HepG2 (cell line): ENCODE data around the gene ANO4. TPM values are rescaled to one million over a fixed set of nuclear protein-coding genes. Genes with fewer than 3 reads are reported as not detected.
A peak's percentile ranks its signal among the peaks of the same experiment; 100 is the strongest.

Experiments used
- ATAC-seq: fragments of 200-7000 bp; cut with Tn5 transposase; 3 replicates; pipeline ENCODE4 v1.9.1; 2020; ENCODE audit warnings: mild to moderate bottlenecking, moderate library complexity
- BruUV-seq: library from RNA; stranded (reverse); fragments of 400-500 nt; replicated peaks from 2 replicates; lab custom pipeline; 2021; lab: Mats Ljungman, UMichigan
- CTCF ChIA-PET: fragments of 300-600 bp; formaldehyde crosslinking; extraction: SDS; loops from one replicate; lab custom pipeline; 2021; ENCODE audit warnings: low total read pairs, inconsistent platforms, low intra/inter-chr PET ratio; lab: Yijun Ruan, JAX
- POLR2A ChIA-PET: fragments of 350-600 bp; sonication (Branson Sonifier 250); formaldehyde crosslinking; loops from one replicate; lab custom pipeline; 2020; ENCODE audit warnings: antibody characterized with exemption, inconsistent platforms; lab: Yijun Ruan, JAX
- DNase-seq: peaks from one replicate; pipeline ENCODE4 v3.0.0-alpha.2; 2015; ENCODE audit warnings: low spot score
- FAIRE-seq: peaks from 3 replicates; lab custom pipeline; 2011; peaks lifted over from hg19 to GRCh38; lab: Jason Lieb, UNC
- H2AFZ ChIP-seq: one replicate; pipeline ENCODE4 v1.6.1; 2011; ENCODE audit warnings: low read length, inconsistent platforms
- H3K27ac ChIP-seq: fragments of 300-600 bp; 3 replicates; pipeline ENCODE4 v1.8.0; 2011; ENCODE audit warnings: mixed run types, mild to moderate bottlenecking, mixed read lengths, low read length, inconsistent platforms; ENCODE audit not compliant: insufficient read depth; ENCODE audit errors: extremely low read length
- H3K27me3 ChIP-seq, 2 experiments: fragments of 200-600 bp in 1 of 2; 2 replicates in 1 of 2; 3 replicates in 1 of 2; pipeline versions ENCODE4 v1.6.0 to v1.8.0; 2011; ENCODE audit warnings: low read length in 2 of 2, mild to moderate bottlenecking in 2 of 2, moderate library complexity in 2 of 2, inconsistent platforms in 1 of 2; ENCODE audit not compliant: insufficient read depth in 2 of 2, control insufficient read depth in 1 of 2
- H3K36me3 ChIP-seq, 2 experiments: fragments of 200-600 bp in 1 of 2; replicated peaks in 1 of 2; 2 replicates in 1 of 2; 3 replicates in 1 of 2; pipeline versions ENCODE4 v1.5.1 to v1.8.0; 2011; ENCODE audit warnings: low read length in 2 of 2, inconsistent platforms in 1 of 2; ENCODE audit not compliant: insufficient read depth in 2 of 2, control insufficient read depth in 1 of 2
- H3K4me1 ChIP-seq: 2 replicates; pipeline ENCODE4 v1.5.1; 2012; ENCODE audit warnings: low read length, inconsistent platforms; ENCODE audit not compliant: insufficient read depth
- H3K4me2 ChIP-seq: 2 replicates; pipeline ENCODE4 v1.6.0; 2011; ENCODE audit warnings: low read depth, low read length, inconsistent platforms
- H3K4me3 ChIP-seq, 3 experiments: fragments of 200-600 bp in 1 of 3; sonication (generic), shearing (Covaris generic) in 1 of 3; replicated peaks in 1 of 3; 2 replicates each; pipeline ENCODE4 v1.5.1; 2011 to 2016; ENCODE audit warnings: low read length in 3 of 3, inconsistent platforms in 2 of 3, low read depth in 2 of 3, mild to moderate bottlenecking in 2 of 3, control low read depth in 1 of 3, mixed read lengths in 1 of 3; ENCODE audit not compliant: insufficient read depth in 1 of 3
- H3K79me2 ChIP-seq: one replicate; pipeline ENCODE4 v1.6.1; 2011; ENCODE audit warnings: low read length, inconsistent platforms; ENCODE audit not compliant: insufficient read depth
- H3K9ac ChIP-seq: 2 replicates; pipeline ENCODE4 v1.6.0; 2011; ENCODE audit warnings: mild to moderate bottlenecking, low read depth, low read length, inconsistent platforms; ENCODE audit not compliant: insufficient read depth
- H3K9me3 ChIP-seq: 2 replicates; pipeline ENCODE4 v1.5.1; 2012; ENCODE audit warnings: mild to moderate bottlenecking, low read length
- H4K20me1 ChIP-seq: 2 replicates; pipeline ENCODE4 v1.6.0; 2011; ENCODE audit warnings: inconsistent platforms, mild to moderate bottlenecking, low read length, moderate library complexity; ENCODE audit not compliant: insufficient read depth
- DRAP1 ChIP-seq: IDR thresholded peaks from 2 replicates; pipeline ENCODE4 v1.6.1; 2016; ENCODE audit warnings: missing genetic modification reagents, missing compliant biosample characterization
- ELF4 ChIP-seq: sonication (generic); formaldehyde crosslinking; IDR thresholded peaks from 2 replicates; pipeline ENCODE4 v1.5.0; 2020; ENCODE audit warnings: missing genetic modification reagents, mild to moderate bottlenecking, moderate library complexity, borderline replicate concordance
- FOSL2 ChIP-seq: sonication (generic); formaldehyde crosslinking; IDR thresholded peaks from 2 replicates; pipeline ENCODE4 v1.4.0; 2020; ENCODE audit warnings: missing genetic modification reagents
- GPN1 ChIP-seq: sonication (generic); formaldehyde crosslinking; IDR thresholded peaks from 2 replicates; pipeline ENCODE4 v1.5.1; 2020; ENCODE audit warnings: missing genetic modification reagents, borderline replicate concordance
- HCFC1 ChIP-seq: fragments of 150-350 bp; IDR thresholded peaks from 2 replicates; pipeline ENCODE4 v1.6.1; 2014; ENCODE audit warnings: low read depth, low read length
- HDAC2 ChIP-seq: sonication (generic); formaldehyde crosslinking; IDR thresholded peaks from 2 replicates; pipeline ENCODE4 v1.4.0; 2020; ENCODE audit warnings: missing genetic modification reagents
- MTF1 ChIP-seq: sonication (generic); formaldehyde crosslinking; IDR thresholded peaks from 2 replicates; pipeline ENCODE4 v1.5.0; 2020; ENCODE audit warnings: missing genetic modification reagents
- SIX1 ChIP-seq: sonication (generic); formaldehyde crosslinking; IDR thresholded peaks from 2 replicates; pipeline ENCODE4 v1.4.0; 2020; ENCODE audit warnings: missing genetic modification reagents, borderline replicate concordance
- TEAD3 ChIP-seq: optimal IDR thresholded peaks from 2 replicates; pipeline ENCODE3; 2016; ENCODE audit warnings: borderline replicate concordance
- XBP1 ChIP-seq: sonication (generic); formaldehyde crosslinking; IDR thresholded peaks from 2 replicates; pipeline ENCODE4 v1.5.0; 2020; ENCODE audit warnings: missing genetic modification reagents
- ZNF10 ChIP-seq: sonication (generic); formaldehyde crosslinking; IDR thresholded peaks from 2 replicates; pipeline ENCODE4 v1.4.0; 2020; ENCODE audit warnings: mild to moderate bottlenecking, low read depth, missing genetic modification reagents, borderline replicate concordance
- ZNF761 ChIP-seq: sonication (generic); formaldehyde crosslinking; conservative IDR thresholded peaks from 2 replicates; pipeline ENCODE4 v1.4.0; 2020; ENCODE audit warnings: mild to moderate bottlenecking, missing genetic modification reagents
- WGBS: methylation state at CpG from one replicate; pipeline ENCODE4 v1.1.6; 2017; ENCODE audit warnings: low lambda C conversion rate; 5-methylcytosine and 5-hydroxymethylcytosine counted together
- in situ Hi-C: cut with HindIII; loops from 2 replicates; pipeline ENCODE4 v1.10.0; 2017; ENCODE audit warnings: low pct_unique_long_range_greater_than_20kb; ENCODE audit not compliant: extremely low pct_ligation_motif_present
- intact Hi-C: fragments of 100-400 bp; cut with micrococcal nuclease; formaldehyde crosslinking; loops from one replicate; pipeline ENCODE4 v1.10.0; 2022; ENCODE audit not compliant: unreplicated experiment
- polyA plus RNA-seq, 8 experiments: library from polyadenylated mRNA; depleted of rRNA in 3 of 8; stranded (reverse) in 7 of 8; unstranded in 1 of 8; fragments of >200 nt; fragmentation: Illumina TruSeq in 4 of 8; extraction: Trizol in 4 of 8; gene quantifications; 2 replicates each; pipeline versions ENCODE4 v1.2.1 to v1.2.3, GENCODE V29; 2011 to 2016; ENCODE audit warnings: low read depth in 4 of 8, missing spikeins in 1 of 8, mixed read lengths in 1 of 8; ENCODE audit not compliant: insufficient read depth in 1 of 8
- total RNA-seq, 5 experiments: library from RNA; depleted of rRNA; stranded (reverse); fragments of >200 nt; fragmentation: Illumina TruSeq; extraction: Trizol; gene quantifications; 2 replicates each; pipeline ENCODE4 v1.2.3, GENCODE V29; 2016; ENCODE audit warnings: low read depth in 1 of 5

The ANO4 gene
- total and polyA plus RNA-seq, 2 of the 13 experiments (the other 11 are each of a cell fraction or from before 2014, with no cell fraction given): not detected

GRCh38 chr12:100954118-100954517 is 159.5 kb downstream of the ANO4 start (continued):
- TF ChIP-seq DRAP1 (CRISPR knock-in tag) (no peak), HCFC1 (no peak), MTF1 (no peak)
- TF ChIP-seq, all 625 proteins: peak for 0

- Histone ChIP-seq H4K20me1 (no peaks in the 10 kb centered on the region), H2AFZ (no peak overlapping the region), H3K79me2 (no peaks in the 10 kb centered on the region), H3K36me3 (no peaks in the 10 kb centered on the region)
- no TSS peak for BruUV-seq
- no peak for ATAC-seq
- TF ChIP-seq XBP1 (no peak), SIX1 (CRISPR knock-in tag) (no peak), TEAD3 (CRISPR knock-in tag) (peak; percentile 37), ELF4 (no peak), FOSL2 (CRISPR knock-in tag) (peak; percentile 57; the same call in 1 of the 2 replicates), ZNF10 (CRISPR knock-in tag) (no peak), GPN1 (CRISPR knock-in tag) (no peak), ZNF761 (no peak), HDAC2 (CRISPR knock-in tag) (no peak)
- TF ChIP-seq, all 625 proteins: peak for 2
- Histone ChIP-seq H3K27ac (no peak overlapping the region), H3K4me3 (no peak overlapping the region), H3K9ac (no peak overlapping the region), H3K27me3 (peaks cover 0 to 3% of the 10 kb centered on the region in 2 experiments; a peak in 2 of 5 replicates), H3K4me2 (no peak overlapping the region), H3K4me1 (no peaks in the 10 kb centered on the region), H3K9me3 (no peaks in the 10 kb centered on the region)
- FAIRE-seq (no peak), DNase-seq (peak; percentile 1)
- ChIA-PET POLR2A (no interaction called here), CTCF (no interaction called here)
- 5% methylated on average over 4 of the region's 4 CpGs for WGBS
- in situ Hi-C loops: no loop called here
- intact Hi-C loops: no loop called here
These were observed 160.6 kb downstream of the ANO4 start for GRCh38 chr12:100955139-100955538.
